Skeletal muscle satellite cell (primary cell): ENCODE data around the gene RASGRF2.

Source experiments
- H3K27me3 ChIP-seq: 2 replicates; pipeline ENCODE4 v1.7.0; 2013; ENCODE audit warnings: low read length; ENCODE audit not compliant: control insufficient read depth, insufficient read depth
- H3K36me3 ChIP-seq: 2 replicates; pipeline ENCODE4 v1.7.0; 2013; ENCODE audit warnings: mild to moderate bottlenecking, control low read depth, low read length; ENCODE audit not compliant: insufficient read depth
- H3K4me1 ChIP-seq: 2 replicates; pipeline ENCODE4 v1.7.0; 2013; ENCODE audit warnings: low read length; ENCODE audit not compliant: control insufficient read depth, insufficient read depth
- H3K4me2 ChIP-seq: 2 replicates; pipeline ENCODE4 v1.7.0; 2013; ENCODE audit warnings: mild to moderate bottlenecking, low read length
- H3K4me3 ChIP-seq: 2 replicates; pipeline ENCODE4 v1.7.0; 2013; ENCODE audit warnings: low read length
- H3K9ac ChIP-seq: 2 replicates; pipeline ENCODE4 v1.7.0; 2013; ENCODE audit warnings: mild to moderate bottlenecking, low read depth, low read length, moderate library complexity
- H3K9me3 ChIP-seq: replicated peaks from 2 replicates; pipeline ENCODE4 v1.7.0; 2013; ENCODE audit warnings: mild to moderate bottlenecking, control low read depth, low read length

RASGRF2 gene

DNA sequence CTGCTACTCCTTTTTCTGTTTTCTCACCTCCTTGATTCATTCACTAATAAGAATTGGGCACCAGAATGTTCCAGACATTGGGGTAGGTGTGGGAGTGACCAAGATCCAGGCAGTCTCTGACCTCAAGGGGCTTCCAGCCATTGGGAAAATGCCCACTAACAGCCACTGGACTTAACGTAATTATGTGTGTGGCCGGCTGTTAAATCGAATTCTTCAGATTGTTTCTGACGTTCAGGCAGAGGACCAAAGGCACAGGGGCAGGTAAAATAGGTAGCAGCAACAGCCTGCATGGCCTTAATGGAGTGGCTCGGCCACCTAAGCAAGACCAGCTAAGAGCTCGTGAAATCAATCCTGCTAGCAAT, 224.6 kb downstream of the RASGRF2 start:
- Histone ChIP-seq H3K36me3 (no peaks in the 10 kb centered on the region), H3K4me3 (no peak overlapping the region), H3K4me2 (no peak overlapping the region), H3K4me1 (peaks cover 3% of the 10 kb centered on the region), H3K27me3 (no peaks in the 10 kb centered on the region), H3K9me3 (no peaks in the 10 kb centered on the region), H3K9ac (no peak overlapping the region)

DNA sequence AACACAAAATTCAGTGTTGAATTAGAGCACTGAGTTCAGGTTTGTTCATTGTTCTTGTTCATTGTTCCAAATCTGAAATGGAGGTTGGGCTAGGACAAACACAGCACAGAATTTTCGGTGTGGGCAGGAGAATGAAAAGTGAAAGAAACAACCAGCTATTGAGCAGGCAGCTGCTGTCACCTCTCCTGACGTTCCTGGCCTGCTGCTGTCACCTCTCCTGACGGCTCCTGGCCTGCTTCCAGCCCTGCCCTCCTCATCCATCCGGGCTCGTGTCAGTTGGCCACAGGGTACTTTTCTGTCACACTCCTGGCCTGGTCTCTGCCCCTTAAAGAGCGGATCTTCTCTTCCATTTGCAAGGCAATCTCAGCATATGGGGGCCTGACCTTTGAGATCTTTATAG, 227.7 kb downstream of the RASGRF2 start:
- Histone ChIP-seq H3K4me1 (peaks cover 3% of the 10 kb centered on the region), H3K27me3 (peaks cover 13% of the 10 kb centered on the region), H3K9me3 (no peaks in the 10 kb centered on the region), H3K4me3 (no peak overlapping the region), H3K36me3 (no peaks in the 10 kb centered on the region), H3K9ac (no peak overlapping the region), H3K4me2 (no peak overlapping the region)

- H3K36me3 ChIP-seq, result no peaks in the 10 kb centered on the region
- peaks cover 3% of the 10 kb centered on the region for H3K4me1 ChIP-seq
- peaks cover 13% of the 10 kb centered on the region for H3K27me3 ChIP-seq
Measured at GRCh38 chr5:81188962-81189361, 228.8 kb downstream of the RASGRF2 start.

GRCh38 chr5:81189875-81190498, 229.8 kb downstream of the RASGRF2 start:
- Histone ChIP-seq H3K9me3 (no peaks in the 10 kb centered on the region), H3K9ac (no peak overlapping the region), H3K27me3 (peaks cover 13% of the 10 kb centered on the region), H3K4me3 (no peak overlapping the region), H3K4me1 (peaks cover 3% of the 10 kb centered on the region), H3K36me3 (no peaks in the 10 kb centered on the region), H3K4me2 (no peak overlapping the region)

More at GRCh38 chr5:81188962-81189361, 228.8 kb downstream of the RASGRF2 start:
- Histone ChIP-seq H3K4me2 (no peak overlapping the region), H3K4me3 (no peak overlapping the region), H3K9me3 (no peaks in the 10 kb centered on the region), H3K9ac (no peak overlapping the region)

GRCh38 chr5:81191726-81192372, 231.7 kb downstream of the RASGRF2 start:
- Histone ChIP-seq H3K27me3 (peaks cover 13% of the 10 kb centered on the region), H3K36me3 (no peaks in the 10 kb centered on the region), H3K4me3 (no peak overlapping the region), H3K9ac (no peak overlapping the region), H3K4me1 (peaks cover 3% of the 10 kb centered on the region), H3K4me2 (no peak overlapping the region), H3K9me3 (no peaks in the 10 kb centered on the region)

DNA sequence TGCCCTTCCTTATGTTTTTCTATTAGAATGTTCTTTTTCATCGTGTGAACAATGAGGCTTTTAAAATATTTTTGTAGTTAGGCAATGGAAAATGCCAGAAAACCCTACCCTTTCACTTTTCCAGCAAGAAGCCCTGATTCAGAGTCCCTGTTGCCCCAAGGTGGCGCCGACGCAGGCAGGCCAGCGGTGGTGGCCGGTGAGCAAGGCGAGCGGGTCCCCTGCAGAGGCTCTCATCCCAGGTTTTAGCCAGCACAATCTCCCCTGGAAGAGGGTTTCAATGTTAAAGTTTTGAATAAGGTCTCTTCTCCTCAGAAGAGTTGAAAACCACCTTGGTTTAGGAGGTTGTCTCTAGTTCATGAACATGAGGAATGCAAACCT, 232.2 kb downstream of the RASGRF2 start:
- Histone ChIP-seq H3K4me3 (no peak overlapping the region), H3K4me2 (no peak overlapping the region)

GRCh38 chr5:81194633-81195334, 234.6 kb downstream of the RASGRF2 start:
- Histone ChIP-seq H3K4me2 (peak overlapping the region; percentile 72), H3K9me3 (no peaks in the 10 kb centered on the region), H3K36me3 (no peaks in the 10 kb centered on the region), H3K9ac (no peak overlapping the region), H3K4me1 (peaks cover 3% of the 10 kb centered on the region), H3K27me3 (peaks cover 13% of the 10 kb centered on the region), H3K4me3 (peak overlapping the region; percentile 42)

More for the DNA sequence above, 232.2 kb downstream of the RASGRF2 start:
- H3K27me3 ChIP-seq, result peaks cover 13% of the 10 kb centered on the region
- peaks cover 3% of the 10 kb centered on the region for H3K4me1 ChIP-seq
- no peaks in the 10 kb centered on the region for H3K36me3 ChIP-seq
- H3K9me3 ChIP-seq, result no peaks in the 10 kb centered on the region
- no peak overlapping the region for H3K9ac ChIP-seq

- H3K4me2 ChIP-seq, result peak overlapping the region; percentile 72
- H3K9ac ChIP-seq, result no peak overlapping the region
- peaks cover 13% of the 10 kb centered on the region for H3K27me3 ChIP-seq
- H3K36me3 ChIP-seq, result no peaks in the 10 kb centered on the region
- no peaks in the 10 kb centered on the region for H3K9me3 ChIP-seq
- H3K4me1 ChIP-seq, result peaks cover 3% of the 10 kb centered on the region
- H3K4me3 ChIP-seq, result no peak overlapping the region
Measured at GRCh38 chr5:81195335-81195929, 235.3 kb downstream of the RASGRF2 start.

GRCh38 chr5:81202655-81203054, 242.5 kb downstream of the RASGRF2 start:
- H3K36me3 ChIP-seq, result no peaks in the 10 kb centered on the region
- no peak overlapping the region for H3K4me2 ChIP-seq
- no peak overlapping the region for H3K4me3 ChIP-seq
- H3K9ac ChIP-seq, result no peak overlapping the region
- no peaks in the 10 kb centered on the region for H3K9me3 ChIP-seq
- no peaks in the 10 kb centered on the region for H3K4me1 ChIP-seq
- H3K27me3 ChIP-seq, result no peaks in the 10 kb centered on the region

DNA sequence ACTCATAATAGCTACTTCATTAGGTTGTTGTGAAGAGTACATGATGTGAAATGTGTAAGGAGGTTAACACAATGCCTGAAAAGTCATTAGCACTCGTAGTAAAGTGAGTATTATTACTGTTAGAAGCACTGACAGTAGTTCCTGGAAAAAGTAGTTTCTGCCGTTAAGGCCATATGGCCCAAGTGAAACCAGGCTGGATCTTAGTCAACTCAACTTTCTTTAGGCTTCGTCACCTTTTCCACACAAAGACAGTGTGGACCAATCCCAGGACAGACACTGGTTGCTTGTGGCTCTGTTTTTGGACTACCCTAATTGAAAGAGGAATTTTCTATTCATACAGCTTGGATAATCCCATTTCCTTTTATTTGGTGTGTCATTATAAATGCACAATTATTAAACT, 243.6 kb downstream of the RASGRF2 start:
- Histone ChIP-seq H3K9ac (no peak overlapping the region), H3K9me3 (no peaks in the 10 kb centered on the region), H3K36me3 (no peaks in the 10 kb centered on the region), H3K4me1 (no peaks in the 10 kb centered on the region), H3K27me3 (no peaks in the 10 kb centered on the region), H3K4me2 (no peak overlapping the region), H3K4me3 (no peak overlapping the region)

- no peak overlapping the region for H3K9ac ChIP-seq
- H3K36me3 ChIP-seq, result no peaks in the 10 kb centered on the region
Measured at GRCh38 chr5:81204205-81204604, 244.0 kb downstream of the RASGRF2 start.

More at GRCh38 chr5:81204205-81204604, 244.0 kb downstream of the RASGRF2 start:
- Histone ChIP-seq H3K9me3 (no peaks in the 10 kb centered on the region), H3K4me3 (no peak overlapping the region), H3K27me3 (no peaks in the 10 kb centered on the region), H3K4me1 (no peaks in the 10 kb centered on the region), H3K4me2 (no peak overlapping the region)
